Lower lobe of right lung (tissue), 2 donors: ENCODE results near the gene PAN3. TPM values are rescaled to one million over a fixed set of nuclear protein-coding genes. Genes with fewer than 3 reads are reported as not detected.

ENCODE experiments used
- ATAC-seq, 2 donors: fragments of 200-7000 bp; cut with Tn5 transposase; one replicate each; pipeline ENCODE4 v1.9.1; 2020 to 2022; ENCODE audit warnings: mild to moderate bottlenecking in 2 of 2, moderate library complexity in 2 of 2
- DNase-seq: peaks from one replicate; pipeline ENCODE4 v3.0.0-alpha.2; 2020
- H3K27ac ChIP-seq: fragments of 200-600 bp; one replicate; pipeline ENCODE4 v1.8.0; 2022
- H3K27me3 ChIP-seq: fragments of 200-600 bp; one replicate; pipeline ENCODE4 v1.8.0; 2022; ENCODE audit warnings: low read depth
- H3K36me3 ChIP-seq: fragments of 200-600 bp; one replicate; pipeline ENCODE4 v1.8.0; 2022; ENCODE audit warnings: mild to moderate bottlenecking
- H3K4me1 ChIP-seq: fragments of 200-600 bp; one replicate; pipeline ENCODE4 v1.8.0; 2022
- H3K4me3 ChIP-seq: fragments of 200-600 bp; one replicate; pipeline ENCODE4 v1.8.0; 2022; ENCODE audit warnings: mild to moderate bottlenecking
- H3K9me3 ChIP-seq: fragments of 200-600 bp; one replicate; pipeline ENCODE4 v1.8.0; 2022
- intact Hi-C: fragments of 100-400 bp; cut with DNase I; formaldehyde crosslinking; loops from one replicate; pipeline ENCODE4 v1.11.0; 2022
- total RNA-seq: library from RNA; stranded (reverse); fragmentation: NEBNext Ultra II Directional; extraction: Animal tissue kit (Norgen Biotek cat#: 25700); gene quantifications from one replicate; pipeline ENCODE4 v1.2.1, GENCODE V29; 2021
- TF ChIP-seq, protein P1 (sequence below): fragments of 200-600 bp; IDR thresholded peaks from one replicate; pipeline ENCODE4 v1.8.0; 2022; ENCODE audit warnings: antibody characterized with exemption, mild to moderate bottlenecking
- donor health status: DM: no; HTN: yes; CAD: no; lungs with severe emphysema.

Gene PAN3
- total RNA-seq, 1 donor from 2014 or later: 36.2 TPM

DNA sequence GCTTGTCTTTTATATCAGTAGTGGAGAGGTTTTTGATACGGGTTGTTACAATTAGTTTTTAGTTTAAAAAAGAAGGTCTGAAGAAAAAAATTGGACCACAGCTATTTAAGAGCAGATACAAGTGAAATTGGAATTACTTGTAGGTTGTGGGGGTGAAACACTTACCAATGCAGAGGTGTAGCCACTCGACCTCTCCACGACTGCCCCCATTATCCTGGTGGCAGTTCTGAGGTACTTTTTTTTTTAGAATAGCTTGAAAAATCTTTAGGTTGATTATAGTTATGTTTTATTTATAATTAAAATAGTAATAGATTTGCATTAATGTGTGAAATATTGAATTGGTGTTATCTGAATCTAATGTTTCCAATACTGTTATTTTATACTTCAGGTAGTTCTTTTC, 60.7 kb downstream of the PAN3 start:
- TF ChIP-seq, protein P1, sequence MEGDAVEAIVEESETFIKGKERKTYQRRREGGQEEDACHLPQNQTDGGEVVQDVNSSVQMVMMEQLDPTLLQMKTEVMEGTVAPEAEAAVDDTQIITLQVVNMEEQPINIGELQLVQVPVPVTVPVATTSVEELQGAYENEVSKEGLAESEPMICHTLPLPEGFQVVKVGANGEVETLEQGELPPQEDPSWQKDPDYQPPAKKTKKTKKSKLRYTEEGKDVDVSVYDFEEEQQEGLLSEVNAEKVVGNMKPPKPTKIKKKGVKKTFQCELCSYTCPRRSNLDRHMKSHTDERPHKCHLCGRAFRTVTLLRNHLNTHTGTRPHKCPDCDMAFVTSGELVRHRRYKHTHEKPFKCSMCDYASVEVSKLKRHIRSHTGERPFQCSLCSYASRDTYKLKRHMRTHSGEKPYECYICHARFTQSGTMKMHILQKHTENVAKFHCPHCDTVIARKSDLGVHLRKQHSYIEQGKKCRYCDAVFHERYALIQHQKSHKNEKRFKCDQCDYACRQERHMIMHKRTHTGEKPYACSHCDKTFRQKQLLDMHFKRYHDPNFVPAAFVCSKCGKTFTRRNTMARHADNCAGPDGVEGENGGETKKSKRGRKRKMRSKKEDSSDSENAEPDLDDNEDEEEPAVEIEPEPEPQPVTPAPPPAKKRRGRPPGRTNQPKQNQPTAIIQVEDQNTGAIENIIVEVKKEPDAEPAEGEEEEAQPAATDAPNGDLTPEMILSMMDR: no peak

DNA sequence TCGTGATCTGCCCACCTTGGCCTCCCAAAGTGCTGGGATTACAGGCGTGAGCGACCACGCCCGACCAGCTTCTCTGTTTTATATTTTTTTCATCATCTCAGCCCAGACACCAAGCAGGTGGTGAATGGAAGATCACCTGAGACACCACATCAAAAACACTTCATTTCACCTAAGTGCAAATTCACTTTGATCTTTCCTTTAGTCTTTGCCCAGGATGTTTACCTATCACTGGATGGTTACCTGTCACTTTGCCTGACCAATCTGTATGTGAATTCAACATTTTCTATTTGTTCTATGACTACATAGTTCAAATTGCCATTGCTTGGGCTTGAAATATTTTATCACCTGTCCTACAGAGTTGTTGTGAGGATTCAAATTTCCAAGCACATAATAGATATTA, 65.7 kb downstream of the PAN3 start:
- Histone ChIP-seq H3K9me3 (no peaks in the 10 kb centered on the region), H3K27ac (no peak overlapping the region), H3K4me1 (no peaks in the 10 kb centered on the region), H3K4me3 (no peak overlapping the region), H3K36me3 (peaks cover 28% of the 10 kb centered on the region), H3K27me3 (no peaks in the 10 kb centered on the region)
- intact Hi-C loops: no loop called here
- ATAC-seq (no peak), DNase-seq (no peak)
- TF ChIP-seq, protein P1: no peak

More for the DNA sequence above, 60.7 kb downstream of the PAN3 start:
- peaks cover 40% of the 10 kb centered on the region for H3K36me3 ChIP-seq
- intact Hi-C loops: no loop called here
- DNase-seq: no peak
- no peaks in the 10 kb centered on the region for H3K9me3 ChIP-seq
- no peaks in the 10 kb centered on the region for H3K4me1 ChIP-seq
- no peak overlapping the region for H3K4me3 ChIP-seq
- ATAC-seq: no peak
- no peaks in the 10 kb centered on the region for H3K27me3 ChIP-seq
- no peak overlapping the region for H3K27ac ChIP-seq

GRCh38 chr13:28204690-28205443, 66.5 kb downstream of the PAN3 start:
- Histone ChIP-seq H3K4me1 (no peaks in the 10 kb centered on the region), H3K27me3 (no peaks in the 10 kb centered on the region), H3K36me3 (peaks cover 28% of the 10 kb centered on the region), H3K27ac (no peak overlapping the region), H3K4me3 (no peak overlapping the region), H3K9me3 (no peaks in the 10 kb centered on the region)
- ATAC-seq (no peak), DNase-seq (no peak)
- TF ChIP-seq, protein P1: no peak
- intact Hi-C loops: no loop called here

DNA sequence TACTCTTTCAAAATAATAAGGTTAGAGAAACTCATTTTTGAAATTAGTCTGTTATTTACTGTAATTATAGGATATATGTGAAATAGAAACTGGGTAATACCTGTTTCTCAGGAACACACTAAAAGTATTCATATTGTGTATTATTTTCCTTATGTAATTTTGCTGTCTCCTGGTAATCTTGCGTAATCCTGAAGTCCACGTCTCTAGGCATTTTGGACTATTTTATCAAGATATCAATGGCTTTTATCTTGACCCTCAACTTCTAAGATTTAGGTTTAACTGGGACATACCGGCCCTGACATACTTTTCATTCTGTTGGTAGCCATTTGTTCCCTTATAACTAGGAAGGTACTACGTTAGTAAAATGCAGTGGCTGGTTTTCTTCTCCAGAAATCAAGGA, 80.3 kb downstream of the PAN3 start:
- Histone ChIP-seq H3K27me3 (no peaks in the 10 kb centered on the region), H3K27ac (no peak overlapping the region), H3K4me1 (no peaks in the 10 kb centered on the region), H3K9me3 (no peaks in the 10 kb centered on the region), H3K36me3 (peaks cover 19% of the 10 kb centered on the region), H3K4me3 (no peak overlapping the region)
- ATAC-seq (no peak), DNase-seq (no peak)
- TF ChIP-seq, protein P1: no peak
- intact Hi-C loops: no loop called here

GRCh38 chr13:28219408-28220099, 81.2 kb downstream of the PAN3 start:
- TF ChIP-seq, protein P1: no peak
- intact Hi-C loops: no loop called here
- no peak for DNase-seq

More at GRCh38 chr13:28219408-28220099, 81.2 kb downstream of the PAN3 start:
- Histone ChIP-seq H3K27ac (no peak overlapping the region), H3K36me3 (peaks cover 22% of the 10 kb centered on the region), H3K4me3 (no peak overlapping the region), H3K4me1 (no peaks in the 10 kb centered on the region), H3K9me3 (no peaks in the 10 kb centered on the region), H3K27me3 (no peaks in the 10 kb centered on the region)
- no peak for ATAC-seq
